Right atrium auricular region (tissue), 2 donors: ENCODE results near the gene FAM24B. TPM values are rescaled to one million over a fixed set of nuclear protein-coding genes. Genes with fewer than 3 reads are reported as not detected.
"Not testable (repeated sequence)": the region's sequence is repeated elsewhere in the genome, so short reads cannot be mapped to it uniquely, and the experiment has no call there.

Source experiments
- DNase-seq: peaks from one replicate; pipeline ENCODE4 v3.0.0-alpha.2; 2019; ENCODE audit warnings: low spot score
- H3K27ac ChIP-seq, 2 donors: fragments of 200-600 bp; sonication (generic); 1 replicate in 1 of 2; 2 replicates in 1 of 2; pipeline ENCODE4 v1.5.1; 2016 to 2019
- H3K27me3 ChIP-seq, 2 donors: fragments of 200-600 bp; sonication (generic); one replicate each; pipeline versions ENCODE4 v1.5.1 to v1.6.0; 2017 to 2019
- H3K36me3 ChIP-seq: fragments of 200-600 bp; sonication (generic); one replicate; pipeline ENCODE4 v1.5.1; 2016
- H3K4me1 ChIP-seq, 2 donors: fragments of 200-600 bp; sonication (generic); one replicate each; pipeline versions ENCODE4 v1.5.1 to v1.6.0; 2017 to 2019
- H3K4me3 ChIP-seq, 2 donors: fragments of 200-600 bp; sonication (generic); 1 replicate in 1 of 2; 2 replicates in 1 of 2; pipeline ENCODE4 v1.5.1; 2017 to 2019; ENCODE audit warnings: mild to moderate bottlenecking in 1 of 2, moderate library complexity in 1 of 2
- H3K9me3 ChIP-seq, 2 donors: fragments of 200-600 bp; sonication (generic); one replicate each; pipeline ENCODE4 v1.5.1; 2019
- total RNA-seq, 2 donors: library from RNA; depleted of rRNA; stranded (reverse); fragments of >200 nt; gene quantifications; one replicate each; pipeline ENCODE4 v1.1.0, GENCODE V29; 2016
- TF ChIP-seq, protein P1 (sequence below), 2 donors: fragments of 200-600 bp; sonication (generic); IDR thresholded peaks; one replicate each; pipeline ENCODE4 v1.5.1; 2019; ENCODE audit warnings: antibody characterized with exemption in 2 of 2

The FAM24B gene
- total RNA-seq, 2 donors from 2014 or later = 1.1 to 1.7 TPM

DNA sequence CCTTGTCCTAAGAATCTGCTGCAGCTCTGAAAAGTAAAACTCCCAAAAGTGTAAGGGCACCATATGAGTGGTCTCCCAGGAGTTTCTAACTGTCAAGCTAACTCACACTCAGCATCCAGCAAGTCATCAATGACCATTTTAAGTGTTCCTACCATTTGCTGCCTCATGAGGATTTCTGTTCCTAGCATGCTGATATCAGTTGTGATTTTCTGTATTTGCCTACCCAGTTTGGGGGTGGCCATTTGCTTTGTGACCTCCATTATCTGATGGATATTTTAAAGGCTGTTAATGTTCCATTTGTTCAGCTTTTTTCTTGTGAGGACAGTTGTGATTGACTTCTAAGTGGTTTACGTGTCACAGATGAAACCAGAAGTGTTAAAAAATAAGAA is 2.9 kb downstream of the FAM24B start:
- TF ChIP-seq, protein P1, sequence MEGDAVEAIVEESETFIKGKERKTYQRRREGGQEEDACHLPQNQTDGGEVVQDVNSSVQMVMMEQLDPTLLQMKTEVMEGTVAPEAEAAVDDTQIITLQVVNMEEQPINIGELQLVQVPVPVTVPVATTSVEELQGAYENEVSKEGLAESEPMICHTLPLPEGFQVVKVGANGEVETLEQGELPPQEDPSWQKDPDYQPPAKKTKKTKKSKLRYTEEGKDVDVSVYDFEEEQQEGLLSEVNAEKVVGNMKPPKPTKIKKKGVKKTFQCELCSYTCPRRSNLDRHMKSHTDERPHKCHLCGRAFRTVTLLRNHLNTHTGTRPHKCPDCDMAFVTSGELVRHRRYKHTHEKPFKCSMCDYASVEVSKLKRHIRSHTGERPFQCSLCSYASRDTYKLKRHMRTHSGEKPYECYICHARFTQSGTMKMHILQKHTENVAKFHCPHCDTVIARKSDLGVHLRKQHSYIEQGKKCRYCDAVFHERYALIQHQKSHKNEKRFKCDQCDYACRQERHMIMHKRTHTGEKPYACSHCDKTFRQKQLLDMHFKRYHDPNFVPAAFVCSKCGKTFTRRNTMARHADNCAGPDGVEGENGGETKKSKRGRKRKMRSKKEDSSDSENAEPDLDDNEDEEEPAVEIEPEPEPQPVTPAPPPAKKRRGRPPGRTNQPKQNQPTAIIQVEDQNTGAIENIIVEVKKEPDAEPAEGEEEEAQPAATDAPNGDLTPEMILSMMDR (IDR thresholded peaks at IDR 0.05) = no peak
- Histone ChIP-seq H3K4me3 (no peak overlapping the region), H3K9me3 (no peaks in the 10 kb centered on the region), H3K36me3 (no peaks in the 10 kb centered on the region), H3K27ac (no peak overlapping the region), H3K4me1 (peaks cover 0 to 18% of the 10 kb centered on the region in 2 donors), H3K27me3 (no peaks in the 10 kb centered on the region)
- no peak for DNase-seq

DNA sequence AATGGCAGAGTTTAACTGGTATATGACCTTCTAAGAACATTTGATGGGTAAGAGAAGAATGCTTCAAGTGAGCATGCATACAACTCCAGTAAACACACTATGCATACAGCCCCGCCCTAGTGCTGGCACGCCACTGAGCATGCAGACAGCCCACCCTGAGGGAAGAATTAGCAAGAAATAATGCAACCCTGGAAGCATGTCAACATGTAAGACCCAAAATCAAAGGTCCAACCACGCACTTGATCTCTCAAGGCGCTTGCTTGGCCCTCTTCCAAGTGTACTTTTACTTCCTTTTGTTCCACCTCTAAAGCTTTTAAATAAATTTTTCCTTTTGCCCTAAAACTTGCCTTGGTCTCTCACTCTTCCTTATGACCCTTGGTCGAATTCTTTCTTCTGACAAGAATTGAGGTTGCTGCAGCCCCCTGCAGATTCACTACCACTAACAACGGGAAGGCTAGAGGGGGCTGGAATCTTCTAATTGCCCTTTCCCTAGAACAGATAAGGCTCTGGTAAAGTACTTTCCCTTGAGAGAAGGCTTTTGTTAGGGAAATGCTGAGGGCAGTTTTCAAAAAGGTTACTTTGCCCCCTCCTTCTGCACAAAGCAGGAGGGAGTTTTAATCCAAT is 3.4 kb downstream of the FAM24B start:
- TF ChIP-seq, protein P1 (IDR thresholded peaks at IDR 0.05) = no peak
- no peak for DNase-seq
- H3K4me1 ChIP-seq = peaks cover 0 to 18% of the 10 kb centered on the region in 2 donors
- no peaks in the 10 kb centered on the region for H3K36me3 ChIP-seq
- no peaks in the 10 kb centered on the region for H3K9me3 ChIP-seq
- no peak overlapping the region for H3K4me3 ChIP-seq
- H3K27me3 ChIP-seq = no peaks in the 10 kb centered on the region
- H3K27ac ChIP-seq = no peak overlapping the region

DNA sequence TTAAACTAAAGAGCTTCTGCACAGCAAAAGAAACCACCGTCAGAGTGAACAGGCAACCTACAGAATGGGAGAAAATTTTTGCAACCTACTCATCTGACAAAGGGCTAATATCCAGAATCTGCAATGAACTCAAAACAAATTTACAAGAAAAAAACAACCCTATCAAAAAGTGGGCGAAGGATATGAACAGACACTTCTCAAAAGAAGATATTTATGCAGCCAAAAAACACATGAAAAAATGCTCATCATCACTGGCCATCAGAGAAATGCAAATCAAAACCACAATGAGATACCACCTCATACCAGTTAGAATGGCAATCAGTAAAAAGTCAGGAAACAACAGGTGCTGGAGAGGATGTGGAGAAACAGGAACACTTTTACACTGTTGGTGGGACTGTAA is 7.4 kb downstream of the FAM24B start:
- H3K36me3 ChIP-seq, H3K27ac ChIP-seq, H3K4me1 ChIP-seq, H3K9me3 ChIP-seq, H3K4me3 ChIP-seq, DNase-seq, H3K27me3 ChIP-seq: not testable (repeated sequence)

DNA sequence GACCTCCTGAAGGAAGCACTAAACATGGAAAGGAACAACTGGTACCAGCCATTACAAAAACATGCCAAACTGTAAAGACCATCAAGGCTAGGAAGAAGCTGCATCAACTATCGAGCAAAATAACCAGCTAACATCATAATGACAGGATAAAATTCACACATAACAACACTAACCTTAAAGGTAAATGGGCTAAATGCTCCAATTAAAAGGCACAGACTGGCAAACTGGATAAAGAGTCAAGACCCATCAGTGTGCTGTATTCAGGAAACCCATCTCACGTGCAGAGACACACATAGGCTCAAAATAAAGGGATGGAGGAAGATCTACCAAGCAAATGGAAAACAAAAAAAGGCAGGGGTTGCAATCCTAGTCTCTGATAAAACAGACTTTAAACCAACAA is 10.6 kb downstream of the FAM24B start:
- H3K9me3 ChIP-seq, DNase-seq, H3K4me3 ChIP-seq, H3K27ac ChIP-seq, H3K36me3 ChIP-seq, H3K4me1 ChIP-seq, H3K27me3 ChIP-seq: not testable (repeated sequence)

DNA sequence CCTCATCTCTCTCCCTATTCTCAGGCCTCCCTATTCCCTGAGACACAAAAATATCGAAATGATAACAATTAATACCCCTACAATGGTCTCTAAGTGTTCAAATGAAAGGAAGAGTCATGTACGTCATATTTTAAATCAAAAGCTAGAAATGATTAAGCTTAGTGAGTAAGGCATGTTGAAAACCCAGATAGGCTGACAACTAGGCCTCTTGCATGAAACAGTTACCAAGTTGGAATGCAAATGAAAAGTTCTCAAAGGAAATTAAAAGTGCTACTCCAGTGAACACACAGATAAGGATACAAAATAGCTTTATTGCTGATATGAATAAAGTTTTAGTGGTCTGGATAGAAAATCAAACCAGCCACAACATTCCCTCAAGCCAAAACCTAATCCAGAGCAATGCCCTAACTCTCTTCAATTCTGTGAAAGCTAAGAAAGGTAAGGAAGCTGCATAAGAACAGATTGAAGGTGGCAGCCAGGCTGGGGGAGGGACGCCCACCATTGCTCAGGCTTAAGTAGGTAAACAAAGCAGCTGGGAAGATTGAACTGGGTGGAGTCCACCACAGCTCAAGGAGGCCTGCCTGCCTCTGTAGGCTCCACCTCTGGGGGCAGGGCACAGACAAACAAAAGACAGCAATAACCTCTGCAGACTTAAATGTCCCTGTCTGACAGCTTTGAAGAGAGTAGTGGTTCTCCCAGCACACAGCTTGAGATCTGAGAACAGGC is 12.5 kb downstream of the FAM24B start:
- H3K27me3 ChIP-seq, H3K4me3 ChIP-seq, H3K4me1 ChIP-seq, H3K9me3 ChIP-seq, H3K27ac ChIP-seq, DNase-seq, H3K36me3 ChIP-seq: not testable (repeated sequence)

DNA sequence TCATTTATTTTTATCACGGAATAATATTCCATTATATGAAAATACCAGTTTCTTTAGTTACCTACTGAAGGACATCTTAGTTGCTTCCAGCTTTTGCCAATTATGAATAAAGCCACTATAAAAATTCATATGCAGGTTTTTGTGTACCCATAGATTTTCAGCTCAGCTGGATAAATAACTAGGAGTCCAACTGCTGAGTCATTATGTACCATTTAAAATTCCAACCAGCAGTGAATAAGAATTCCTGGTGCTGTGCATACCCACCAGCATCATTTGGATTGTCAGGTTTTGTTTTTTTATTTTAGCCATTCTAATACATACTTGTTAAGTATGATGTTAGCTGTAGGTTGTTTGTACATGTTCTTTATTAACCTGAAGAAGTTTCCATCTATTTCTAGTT is 14.5 kb downstream of the FAM24B start:
- Histone ChIP-seq H3K4me3 (no peak overlapping the region), H3K27me3 (no peaks in the 10 kb centered on the region), H3K9me3 (no peaks in the 10 kb centered on the region), H3K36me3 (no peaks in the 10 kb centered on the region), H3K27ac (no peak overlapping the region), H3K4me1 (no peaks in the 10 kb centered on the region)
- no peak for DNase-seq
- TF ChIP-seq, protein P1 (IDR thresholded peaks at IDR 0.05) = no peak

DNA sequence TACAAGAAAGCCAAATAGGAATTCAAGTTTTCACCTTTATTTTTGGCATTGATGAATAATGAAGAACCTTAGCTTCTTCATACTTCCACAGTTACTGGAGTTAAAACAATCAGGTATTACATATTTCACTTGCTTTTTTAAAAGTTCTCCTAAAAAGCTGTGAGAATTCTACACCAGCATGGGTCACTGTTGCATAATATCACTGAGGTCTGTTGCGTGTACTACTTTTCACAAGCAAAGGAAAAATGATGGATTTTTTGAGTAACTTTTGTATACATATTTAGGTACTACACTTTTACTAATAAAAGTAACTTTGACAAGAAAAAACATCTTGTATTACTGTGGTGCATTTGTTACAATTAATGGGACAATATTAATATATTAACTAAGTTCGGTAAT is 15.2 kb downstream of the FAM24B start:
- H3K36me3 ChIP-seq = no peaks in the 10 kb centered on the region
- no peak for DNase-seq
- no peak overlapping the region for H3K27ac ChIP-seq
- TF ChIP-seq, protein P1 (IDR thresholded peaks at IDR 0.05) = no peak
- no peak overlapping the region for H3K4me3 ChIP-seq
- H3K4me1 ChIP-seq = no peaks in the 10 kb centered on the region
- H3K9me3 ChIP-seq = no peaks in the 10 kb centered on the region
- H3K27me3 ChIP-seq = no peaks in the 10 kb centered on the region
